ENCODE data around the gene RPL36A.

The RPL36A gene

GRCh38 chrX:101408532-101408841 is 17.7 kb downstream of the RPL36A start:
- Mint-ChIP-seq H3K27ac (peak overlapping the region; percentile 98), H3K4me1 (peaks cover 33% of the 10 kb centered on the region)

GRCh38 chrX:101409043-101409442 is 18.2 kb downstream of the RPL36A start:
- DNase-seq (ENCODE audit: low spot score in 2 of 2): no peak
- H3K4me1 Mint-ChIP-seq: peaks cover 34% of the 10 kb centered on the region
- H3K9me3 Mint-ChIP-seq: no peaks in the 10 kb centered on the region

More at GRCh38 chrX:101408532-101408841, 17.7 kb downstream of the RPL36A start:
- peak overlapping the region; percentile 99 for H3K4me3 Mint-ChIP-seq
- DNase-seq (ENCODE audit: low spot score in 2 of 2) (no peak), ATAC-seq (no peak)
- no peaks in the 10 kb centered on the region for H3K9me3 Mint-ChIP-seq
- H3K36me3 Mint-ChIP-seq: peaks cover 54% of the 10 kb centered on the region

GRCh38 chrX:101410461-101410860 is 19.6 kb downstream of the RPL36A start:
- H3K4me3 Mint-ChIP-seq: peak overlapping the region; percentile 99
- peak overlapping the region; percentile 94 for H3K27ac Mint-ChIP-seq
- no peak for ATAC-seq

More at GRCh38 chrX:101409043-101409442, 18.2 kb downstream of the RPL36A start:
- peaks cover 50% of the 10 kb centered on the region for H3K36me3 Mint-ChIP-seq
- ATAC-seq: no peak
- H3K4me3 Mint-ChIP-seq: peak overlapping the region; percentile 99
- peak overlapping the region; percentile 98 for H3K27ac Mint-ChIP-seq

GRCh38 chrX:101411984-101412383 is 21.2 kb downstream of the RPL36A start:
- H3K4me1 Mint-ChIP-seq: peaks cover 49% of the 10 kb centered on the region
- ATAC-seq (no peak), DNase-seq (ENCODE audit: low spot score in 2 of 2) (no peak)
- H3K4me3 Mint-ChIP-seq: no peak overlapping the region
- H3K36me3 Mint-ChIP-seq: peaks cover 56% of the 10 kb centered on the region
- no peaks in the 10 kb centered on the region for H3K9me3 Mint-ChIP-seq
- H3K27ac Mint-ChIP-seq: no peak overlapping the region

More at GRCh38 chrX:101410461-101410860, 19.6 kb downstream of the RPL36A start:
- Mint-ChIP-seq H3K4me1 (peaks cover 42% of the 10 kb centered on the region), H3K9me3 (no peaks in the 10 kb centered on the region), H3K36me3 (peaks cover 57% of the 10 kb centered on the region)
- DNase-seq (ENCODE audit: low spot score in 2 of 2): no peak

GRCh38 chrX:101415180-101416145 is 24.7 kb downstream of the RPL36A start:
- Mint-ChIP-seq H3K36me3 (peaks cover 46% of the 10 kb centered on the region), H3K9me3 (no peaks in the 10 kb centered on the region), H3K4me1 (peaks cover 70% of the 10 kb centered on the region), H3K4me3 (peak overlapping the region; percentile 63), H3K27ac (peak overlapping the region; percentile 87)
- DNase-seq (ENCODE audit: low spot score in 2 of 2) (peak; percentile 6 to 52), ATAC-seq (peak; percentile 84)

- Mint-ChIP-seq H3K4me3 (no peak overlapping the region), H3K9me3 (no peaks in the 10 kb centered on the region), H3K4me1 (peaks cover 68% of the 10 kb centered on the region), H3K27ac (peak overlapping the region; percentile 63), H3K36me3 (peaks cover 42% of the 10 kb centered on the region)
- ATAC-seq: no peak
- DNase-seq (ENCODE audit: low spot score in 2 of 2): no peak
These were observed 25.9 kb downstream of the RPL36A start for GRCh38 chrX:101416691-101417090.

- no peaks in the 10 kb centered on the region for H3K9me3 Mint-ChIP-seq
- no peak for ATAC-seq
- no peak for DNase-seq (ENCODE audit: low spot score in 2 of 2)
- H3K27ac Mint-ChIP-seq: peak overlapping the region; percentile 100
- peak overlapping the region; percentile 86 for H3K4me3 Mint-ChIP-seq
- H3K4me1 Mint-ChIP-seq: peaks cover 63% of the 10 kb centered on the region
- H3K36me3 Mint-ChIP-seq: peaks cover 37% of the 10 kb centered on the region
These were observed 26.4 kb downstream of the RPL36A start for GRCh38 chrX:101417190-101417589.

- DNase-seq (ENCODE audit: low spot score in 2 of 2) (peak; percentile 22 to 69), ATAC-seq (peak; percentile 62)
- peaks cover 27% of the 10 kb centered on the region for H3K36me3 Mint-ChIP-seq
- H3K4me3 Mint-ChIP-seq: peak overlapping the region; percentile 86
- H3K4me1 Mint-ChIP-seq: peaks cover 53% of the 10 kb centered on the region
- H3K9me3 Mint-ChIP-seq: no peaks in the 10 kb centered on the region
- H3K27ac Mint-ChIP-seq: peak overlapping the region; percentile 100
These were observed 27.4 kb downstream of the RPL36A start for GRCh38 chrX:101417981-101418841.

GRCh38 chrX:101419489-101419888 is 28.7 kb downstream of the RPL36A start:
- H3K4me3 Mint-ChIP-seq: peak overlapping the region; percentile 86
- ATAC-seq: no peak
- no peak for DNase-seq (ENCODE audit: low spot score in 2 of 2)
- no peaks in the 10 kb centered on the region for H3K9me3 Mint-ChIP-seq
- peaks cover 49% of the 10 kb centered on the region for H3K4me1 Mint-ChIP-seq
- peaks cover 19% of the 10 kb centered on the region for H3K36me3 Mint-ChIP-seq
- peak overlapping the region; percentile 100 for H3K27ac Mint-ChIP-seq

GRCh38 chrX:101427954-101428353 is 37.1 kb downstream of the RPL36A start:
- Mint-ChIP-seq H3K36me3 (peaks cover 14% of the 10 kb centered on the region), H3K4me1 (peaks cover 13% of the 10 kb centered on the region), H3K27ac (no peak overlapping the region), H3K4me3 (no peak overlapping the region), H3K9me3 (no peaks in the 10 kb centered on the region)
- no peak for ATAC-seq
- DNase-seq (ENCODE audit: low spot score in 2 of 2): no peak

GRCh38 chrX:101429934-101430333 is 39.1 kb downstream of the RPL36A start:
- H3K4me3 Mint-ChIP-seq: peak overlapping the region; percentile 59
- peaks cover 14% of the 10 kb centered on the region for H3K36me3 Mint-ChIP-seq
- DNase-seq (ENCODE audit: low spot score in 2 of 2) (no peak), ATAC-seq (peak; percentile 94)
- no peaks in the 10 kb centered on the region for H3K9me3 Mint-ChIP-seq
- peak overlapping the region; percentile 92 for H3K27ac Mint-ChIP-seq
- peaks cover 13% of the 10 kb centered on the region for H3K4me1 Mint-ChIP-seq

- H3K4me1 Mint-ChIP-seq: peaks cover 13% of the 10 kb centered on the region
- H3K36me3 Mint-ChIP-seq: peaks cover 14% of the 10 kb centered on the region
- no peak for DNase-seq (ENCODE audit: low spot score in 2 of 2)
- peak overlapping the region; percentile 92 for H3K27ac Mint-ChIP-seq
- H3K4me3 Mint-ChIP-seq: peak overlapping the region; percentile 59
- H3K9me3 Mint-ChIP-seq: no peaks in the 10 kb centered on the region
- peak; percentile 96 for ATAC-seq
These were observed 39.8 kb downstream of the RPL36A start for GRCh38 chrX:101430457-101431078.

- H3K9me3 Mint-ChIP-seq: no peaks in the 10 kb centered on the region
- no peak overlapping the region for H3K4me3 Mint-ChIP-seq
- no peak for DNase-seq (ENCODE audit: low spot score in 2 of 2)
- ATAC-seq: no peak
- no peaks in the 10 kb centered on the region for H3K4me1 Mint-ChIP-seq
- no peak overlapping the region for H3K27ac Mint-ChIP-seq
- H3K36me3 Mint-ChIP-seq: peaks cover 15% of the 10 kb centered on the region
These were observed 51.3 kb downstream of the RPL36A start for GRCh38 chrX:101442085-101442484.

All from stimulated activated effector memory CD8-positive, alpha-beta T cell treated with anti-CD3 and anti-CD28 coated beads, Interleukin-12 subunit alpha, Interleukin-12 subunit beta, amount 100 ng/mL, for 72 hours (primary cell).